Thyroid gland (tissue), 4 donors: ENCODE data around the gene NUDT14. TPM values are rescaled to one million over a fixed set of nuclear protein-coding genes. Genes with fewer than 3 reads are reported as not detected.

ENCODE experiments used
- DNase-seq, 2 donors: peaks; one replicate each; pipeline ENCODE4 v3.0.0-alpha.2; 2019
- H3K27ac ChIP-seq, 3 donors: fragments of 200-600 bp; sonication (generic); 1 replicate in 2 of 3; 2 replicates in 1 of 3; pipeline ENCODE4 v1.5.1; 2016 to 2019; ENCODE audit warnings: mild to moderate bottlenecking in 1 of 3, moderate library complexity in 1 of 3
- H3K27me3 ChIP-seq: fragments of 200-600 bp; sonication (generic); one replicate; pipeline ENCODE4 v1.5.1; 2019
- H3K36me3 ChIP-seq, 2 donors: fragments of 200-600 bp; sonication (generic); one replicate each; pipeline ENCODE4 v1.5.1; 2016 to 2019
- H3K4me1 ChIP-seq, 2 donors: fragments of 200-600 bp; sonication (generic); one replicate each; pipeline ENCODE4 v1.5.1; 2017 to 2019
- H3K4me3 ChIP-seq, 3 donors: fragments of 200-600 bp; sonication (generic); replicated peaks in 1 of 3; 1 replicate in 2 of 3; 2 replicates in 1 of 3; pipeline ENCODE4 v1.5.1; 2016; ENCODE audit warnings: mild to moderate bottlenecking in 1 of 3
- H3K9me3 ChIP-seq: fragments of 200-600 bp; sonication (generic); one replicate; pipeline ENCODE4 v1.5.1; 2017
- POLR2A ChIP-seq, 2 donors: fragments of 450-650 bp; IDR thresholded peaks; one replicate each; pipeline ENCODE4 v1.6.1; 2017; ENCODE audit warnings: antibody characterized with exemption in 2 of 2, mild to moderate bottlenecking in 2 of 2, moderate library complexity in 1 of 2
- WGBS, 2 donors: methylation state at CpG; one replicate each; pipeline ENCODE4 v1.1.5; 2017; 5-methylcytosine and 5-hydroxymethylcytosine counted together
- intact Hi-C: fragments of 100-400 bp; cut with DNase I; formaldehyde crosslinking; loops from one replicate; pipeline ENCODE4 v1.15.1; 2023
- total RNA-seq, 4 donors: library from RNA; depleted of rRNA; stranded (reverse); fragments of >200 nt; gene quantifications; one replicate each; pipeline ENCODE4 v1.2.3, GENCODE V29; 2016
- TF ChIP-seq, protein P1 (sequence below), 6 experiments: fragments of 200-600 bp in 3 of 6; fragments of 450-650 bp in 3 of 6; sonication (generic) in 3 of 6; IDR thresholded peaks; one replicate each; pipeline ENCODE4 v1.5.1; 2016 to 2019; ENCODE audit warnings: antibody characterized with exemption in 6 of 6, mild to moderate bottlenecking in 2 of 6, inconsistent platforms in 1 of 6, moderate library complexity in 1 of 6

Gene NUDT14
- total RNA-seq, 4 donors from 2014 or later: 15.2 to 29.1 (median 20.1) TPM

DNA sequence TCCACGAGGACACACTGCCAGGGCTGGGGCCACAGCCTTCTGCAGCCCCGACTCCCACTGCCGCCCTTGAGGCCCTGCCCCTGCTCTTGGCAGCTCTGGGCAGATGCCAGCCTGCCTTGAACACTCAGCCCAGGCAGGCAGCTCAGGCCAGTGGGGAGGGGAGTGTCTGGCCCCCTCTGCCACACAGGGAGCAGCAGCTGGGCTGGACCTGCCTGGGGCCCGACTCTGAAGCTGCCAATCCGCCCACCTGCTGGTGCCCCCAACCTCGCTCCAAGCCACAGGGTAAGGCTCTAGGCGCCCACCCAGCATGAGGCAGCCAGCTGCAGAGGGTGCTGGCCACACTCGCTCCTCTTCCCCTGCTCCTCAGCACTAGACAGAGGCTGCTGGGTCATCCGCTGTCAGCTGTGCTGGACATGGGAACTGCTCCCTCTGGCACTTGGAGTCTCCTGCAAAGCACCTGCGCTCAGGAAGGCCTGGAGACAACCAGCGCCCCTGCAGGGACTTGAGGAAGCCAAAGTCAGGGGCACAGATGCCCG, 24.6 kb upstream of the NUDT14 start:
- intact Hi-C loops: no loop called here
- Histone ChIP-seq H3K9me3 (no peaks in the 10 kb centered on the region), H3K4me3 (no peak overlapping the region), H3K4me1 (peaks cover 22 to 45% of the 10 kb centered on the region in 2 donors), H3K27me3 (no peaks in the 10 kb centered on the region), H3K36me3 (peaks cover 13 to 14% of the 10 kb centered on the region in 2 donors), H3K27ac (peak overlapping the region in 2 of 3 donors; percentile 60 to 72)
- WGBS, 2 donors: 28 to 50% methylated on average over 2 to 5 of the region's 12 CpGs
- DNase-seq: peak; percentile 65 to 76
- TF ChIP-seq, protein P1, sequence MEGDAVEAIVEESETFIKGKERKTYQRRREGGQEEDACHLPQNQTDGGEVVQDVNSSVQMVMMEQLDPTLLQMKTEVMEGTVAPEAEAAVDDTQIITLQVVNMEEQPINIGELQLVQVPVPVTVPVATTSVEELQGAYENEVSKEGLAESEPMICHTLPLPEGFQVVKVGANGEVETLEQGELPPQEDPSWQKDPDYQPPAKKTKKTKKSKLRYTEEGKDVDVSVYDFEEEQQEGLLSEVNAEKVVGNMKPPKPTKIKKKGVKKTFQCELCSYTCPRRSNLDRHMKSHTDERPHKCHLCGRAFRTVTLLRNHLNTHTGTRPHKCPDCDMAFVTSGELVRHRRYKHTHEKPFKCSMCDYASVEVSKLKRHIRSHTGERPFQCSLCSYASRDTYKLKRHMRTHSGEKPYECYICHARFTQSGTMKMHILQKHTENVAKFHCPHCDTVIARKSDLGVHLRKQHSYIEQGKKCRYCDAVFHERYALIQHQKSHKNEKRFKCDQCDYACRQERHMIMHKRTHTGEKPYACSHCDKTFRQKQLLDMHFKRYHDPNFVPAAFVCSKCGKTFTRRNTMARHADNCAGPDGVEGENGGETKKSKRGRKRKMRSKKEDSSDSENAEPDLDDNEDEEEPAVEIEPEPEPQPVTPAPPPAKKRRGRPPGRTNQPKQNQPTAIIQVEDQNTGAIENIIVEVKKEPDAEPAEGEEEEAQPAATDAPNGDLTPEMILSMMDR (IDR thresholded peaks at IDR 0.05): no peak
- TF ChIP-seq POLR2A (IDR thresholded peaks at IDR 0.05): no peak

DNA sequence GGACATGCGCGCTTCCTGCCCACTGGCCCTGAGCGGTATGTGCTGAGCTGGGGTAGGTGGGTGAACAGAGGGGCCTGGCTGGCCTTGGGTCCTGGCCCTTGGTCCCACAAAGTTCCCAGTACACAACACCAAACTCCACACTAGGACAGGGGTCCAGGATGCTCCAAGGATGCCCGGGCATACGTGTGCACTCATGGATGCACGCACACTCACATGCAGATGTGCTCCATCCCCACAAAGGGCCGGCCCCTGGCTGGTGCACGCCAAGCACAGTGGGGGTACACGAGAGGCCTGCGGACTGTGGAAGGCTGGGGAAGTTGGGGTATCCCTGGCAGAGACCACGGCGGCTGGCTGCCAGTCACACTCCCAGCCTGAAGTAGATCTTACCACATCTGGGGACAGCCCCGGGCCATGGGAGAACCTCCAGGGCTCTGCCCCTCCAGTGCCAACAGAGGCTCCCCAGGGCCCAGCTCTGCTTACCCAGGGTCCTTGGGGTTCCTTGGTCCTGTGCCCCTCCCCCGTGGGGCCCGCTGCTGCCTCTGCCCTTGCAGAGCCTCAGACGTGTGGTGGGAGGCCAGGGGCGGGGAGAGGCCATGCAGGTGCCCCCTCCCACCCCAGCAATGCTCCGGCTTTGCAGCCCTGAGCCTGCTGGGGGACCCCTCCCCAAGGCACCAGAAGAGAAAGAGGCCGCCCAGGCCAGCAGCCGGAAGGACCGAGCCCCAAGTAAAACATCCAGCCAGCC, 24.0 kb upstream of the NUDT14 start:
- Histone ChIP-seq H3K27ac (peak overlapping the region in 2 of 3 donors; percentile 60 to 72), H3K4me1 (peaks cover 22 to 45% of the 10 kb centered on the region in 2 donors), H3K27me3 (no peaks in the 10 kb centered on the region), H3K4me3 (no peak overlapping the region), H3K36me3 (peaks cover 6 to 11% of the 10 kb centered on the region in 2 donors), H3K9me3 (no peaks in the 10 kb centered on the region)
- 48 to 56% methylated on average over 6 to 12 of the region's 21 CpGs for WGBS, 2 donors
- peak in 1 of 2 donors; percentile 31 for DNase-seq
- no peak for TF ChIP-seq POLR2A (IDR thresholded peaks at IDR 0.05)
- TF ChIP-seq, protein P1 (IDR thresholded peaks at IDR 0.05): no peak
- intact Hi-C loops: loop anchor here (5.0 kb wide), 1 partner anchor 77 kb away; no protein-coding TSS in a partner anchor

DNA sequence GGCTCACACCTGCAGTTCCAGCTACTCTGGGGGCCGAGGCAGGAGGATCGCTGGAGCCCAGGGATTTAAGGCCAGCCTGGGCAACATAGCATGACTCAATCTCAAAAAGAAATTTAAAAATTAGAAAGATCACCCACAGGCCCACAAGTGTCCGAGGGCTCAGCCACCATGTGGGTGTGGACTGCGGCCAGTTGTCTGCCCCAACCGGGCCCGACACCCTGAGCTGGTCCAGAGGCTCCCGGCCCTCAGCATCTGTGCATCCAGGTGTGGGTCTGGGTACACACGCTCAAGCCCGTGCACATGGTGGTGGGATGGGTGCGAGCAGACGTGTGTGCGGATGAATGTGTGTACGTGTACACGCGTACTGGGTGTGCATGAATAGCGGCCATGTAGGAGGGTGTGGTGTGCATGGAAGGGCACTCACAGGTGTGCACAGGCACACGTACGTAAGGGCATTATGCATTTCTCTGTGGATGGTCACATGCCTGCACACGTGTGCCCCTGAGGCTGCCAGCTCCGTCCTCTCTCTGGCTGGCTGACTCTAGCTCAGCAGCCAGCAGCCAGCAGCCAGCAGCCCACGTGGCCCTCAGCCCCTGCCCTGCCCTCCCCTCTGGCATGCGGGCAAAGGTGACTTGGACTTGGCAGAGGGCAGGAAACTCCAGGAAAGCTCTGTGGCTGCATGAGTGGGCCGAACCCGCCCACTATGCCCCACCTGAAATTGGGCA, 23.3 kb upstream of the NUDT14 start:
- Histone ChIP-seq H3K4me3 (no peak overlapping the region), H3K27me3 (no peaks in the 10 kb centered on the region), H3K27ac (peak overlapping the region; percentile 49 to 72 (median 67)), H3K4me1 (peaks cover 22 to 45% of the 10 kb centered on the region in 2 donors), H3K36me3 (peaks cover 0 to 4% of the 10 kb centered on the region in 2 donors), H3K9me3 (no peaks in the 10 kb centered on the region)
- DNase-seq: peak; percentile 96 to 97
- TF ChIP-seq POLR2A (IDR thresholded peaks at IDR 0.05): peak in 1 of 2 donors; percentile 5
- TF ChIP-seq, protein P1 (IDR thresholded peaks at IDR 0.05): peak in 1 of 6 experiments; percentile 12
- 40 to 56% methylated on average over 20 to 24 of the region's 24 CpGs for WGBS, 2 donors
- intact Hi-C loops: loop anchor here (5.0 kb wide), 1 partner anchor 78 kb away; no protein-coding TSS in a partner anchor

DNA sequence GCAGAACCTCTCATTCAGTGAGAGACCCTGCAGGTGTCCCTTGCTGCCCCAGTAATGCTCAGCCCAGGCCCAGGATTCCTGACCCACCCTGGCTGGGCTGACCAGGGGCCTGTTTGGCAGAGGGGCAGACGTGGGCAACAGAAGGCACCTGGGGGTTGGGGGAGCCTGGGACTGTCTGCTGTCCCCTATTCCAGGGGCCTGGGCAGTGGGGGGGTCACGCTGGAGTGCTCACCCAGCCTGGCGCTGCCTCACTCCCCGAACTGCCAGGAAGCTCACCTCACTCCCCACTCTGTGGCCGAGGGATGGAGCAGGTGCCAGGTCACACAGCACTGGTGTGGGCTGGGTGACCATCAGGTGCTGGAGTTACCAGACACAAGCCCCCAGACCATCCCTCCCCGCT, 22.6 kb upstream of the NUDT14 start:
- 74 to 83% methylated on average over 3 to 5 of the region's 6 CpGs for WGBS, 2 donors
- no peaks in the 10 kb centered on the region for H3K27me3 ChIP-seq
- DNase-seq: peak in 1 of 2 donors; percentile 23
- no peak for TF ChIP-seq POLR2A (IDR thresholded peaks at IDR 0.05)
- TF ChIP-seq, protein P1 (IDR thresholded peaks at IDR 0.05): no peak
- H3K27ac ChIP-seq: peak overlapping the region in 2 of 3 donors; percentile 67 to 72
- H3K36me3 ChIP-seq: no peaks in the 10 kb centered on the region
- no peaks in the 10 kb centered on the region for H3K9me3 ChIP-seq
- intact Hi-C loops: loop anchor here (2.0 to 5.0 kb wide), 2 partner anchors 79 to 149 kb away; no protein-coding TSS in a partner anchor
- H3K4me1 ChIP-seq: peaks cover 22 to 49% of the 10 kb centered on the region in 2 donors
- H3K4me3 ChIP-seq: no peak overlapping the region
